Stimulated activated CD8-positive, alpha-beta memory T cell treated with anti-CD3 and anti-CD28 coated beads, Interleukin-12 subunit alpha, Interleukin-12 subunit beta, amount 100 ng/mL, for 24 hours (primary cell): ENCODE data around the gene DYSF.

Source experiments
- DNase-seq: peaks from one replicate; pipeline ENCODE4 v3.0.0-alpha.2; 2020; ENCODE audit errors: extremely low read depth

The DYSF gene

DNA sequence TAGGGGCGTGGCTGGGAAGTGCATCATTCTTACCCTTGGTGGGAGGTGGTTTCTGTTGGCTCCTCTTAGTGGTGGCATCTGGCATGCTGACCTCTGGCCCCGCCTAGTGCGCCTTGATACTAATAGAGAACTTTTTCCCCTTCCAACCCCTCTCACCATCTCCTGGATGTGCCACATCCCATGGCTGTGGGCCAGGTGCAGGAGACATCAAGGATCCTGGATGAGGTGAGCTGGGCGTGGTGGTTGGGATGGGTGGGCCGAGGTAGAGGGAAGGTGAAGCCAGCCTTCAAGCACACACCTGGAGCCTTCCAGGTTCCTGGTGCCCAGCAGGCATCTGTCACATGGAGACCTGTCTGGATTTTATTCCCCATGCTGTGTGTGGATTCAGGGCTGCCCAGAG lies 149.2 kb downstream of the DYSF start:
- no peak for DNase-seq

GRCh38 chr2:71603311-71603811 lies 150.0 kb downstream of the DYSF start:
- no peak for DNase-seq

- DNase-seq, result no peak
These were observed 150.7 kb downstream of the DYSF start for GRCh38 chr2:71603851-71604725.

GRCh38 chr2:71604726-71605120 lies 151.4 kb downstream of the DYSF start:
- no peak for DNase-seq

GRCh38 chr2:71605173-71605641 lies 151.8 kb downstream of the DYSF start:
- no peak for DNase-seq

- no peak for DNase-seq
These were observed 152.4 kb downstream of the DYSF start for GRCh38 chr2:71605781-71606241.

GRCh38 chr2:71606244-71606643 lies 152.9 kb downstream of the DYSF start:
- DNase-seq, result no peak

DNA sequence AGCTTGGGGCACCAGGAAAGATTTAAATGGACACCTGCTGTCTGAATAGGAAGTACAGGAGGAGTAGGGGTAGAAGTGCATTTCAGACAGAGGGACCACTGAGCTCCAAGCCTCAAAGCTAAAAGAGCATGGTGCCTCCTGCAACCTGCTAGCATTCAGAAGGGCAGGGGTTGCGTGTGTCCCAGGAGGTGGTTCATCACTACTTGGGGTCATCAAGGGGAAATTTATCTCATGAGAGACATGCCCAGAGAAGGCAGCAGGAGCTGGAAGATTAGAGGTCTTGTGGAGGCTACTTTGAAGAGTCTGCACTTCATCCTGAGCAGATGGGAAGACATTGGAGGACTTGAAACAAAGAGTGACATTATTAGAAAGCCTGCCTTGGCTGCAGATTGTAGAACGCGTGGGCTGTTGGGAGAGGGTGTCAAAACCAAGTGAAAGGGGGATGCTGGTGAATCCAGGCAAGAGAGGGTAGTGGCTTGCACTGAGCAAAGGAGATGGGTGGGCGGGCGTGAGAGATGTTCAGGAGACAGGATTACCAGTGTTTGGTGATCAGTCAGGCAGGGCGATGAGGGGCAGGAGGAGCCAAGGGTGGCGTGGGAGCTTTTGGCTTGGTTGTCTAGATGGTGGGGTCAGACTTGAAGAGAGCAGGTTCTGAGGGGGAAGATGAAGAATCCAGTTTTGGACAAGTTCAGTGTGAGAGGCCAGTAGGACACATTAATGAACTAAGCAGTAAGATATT lies 154.0 kb downstream of the DYSF start:
- no peak for DNase-seq

DNA sequence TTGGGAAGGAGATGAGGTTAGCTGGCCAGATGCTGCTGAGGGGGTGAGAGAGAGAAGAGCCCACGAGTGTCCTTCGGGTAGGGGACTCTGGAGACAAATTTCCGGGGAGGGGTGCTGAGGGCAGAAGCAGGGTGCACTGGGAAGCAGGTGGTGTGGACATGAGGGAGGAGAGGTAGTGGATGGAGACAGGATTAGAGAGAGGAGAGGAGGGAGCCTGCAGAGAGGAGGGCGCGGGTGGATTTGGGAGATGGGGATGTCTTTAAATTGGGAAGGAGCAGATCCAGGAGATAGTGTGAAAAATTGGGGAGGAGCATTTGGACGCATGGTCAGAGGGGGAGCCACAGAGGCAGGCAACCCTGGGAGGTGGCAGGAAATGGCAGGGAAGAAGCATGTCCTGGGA lies 154.7 kb downstream of the DYSF start:
- DNase-seq, result no peak

DNA sequence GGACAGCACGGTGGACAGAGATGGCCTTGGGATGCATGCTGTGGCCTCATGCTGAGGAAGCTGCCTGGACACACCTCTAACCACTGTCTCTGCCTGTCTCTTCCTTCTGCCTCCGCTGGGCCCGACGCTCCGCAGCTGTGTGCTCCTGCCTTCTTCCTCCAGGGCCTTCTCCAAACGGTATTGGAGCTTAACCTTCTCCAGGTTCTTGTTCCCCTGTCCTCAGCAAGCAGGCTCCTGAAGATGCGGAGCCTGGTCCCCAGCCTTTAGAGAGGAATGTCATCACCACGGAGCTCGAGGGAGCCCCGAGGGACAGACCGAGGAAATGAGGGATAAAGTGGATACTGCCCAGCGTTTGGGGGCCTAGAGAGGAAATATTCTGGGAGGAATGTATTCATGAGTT lies 155.1 kb downstream of the DYSF start:
- DNase-seq, result no peak

GRCh38 chr2:71609029-71609428 lies 155.7 kb downstream of the DYSF start:
- no peak for DNase-seq

DNA sequence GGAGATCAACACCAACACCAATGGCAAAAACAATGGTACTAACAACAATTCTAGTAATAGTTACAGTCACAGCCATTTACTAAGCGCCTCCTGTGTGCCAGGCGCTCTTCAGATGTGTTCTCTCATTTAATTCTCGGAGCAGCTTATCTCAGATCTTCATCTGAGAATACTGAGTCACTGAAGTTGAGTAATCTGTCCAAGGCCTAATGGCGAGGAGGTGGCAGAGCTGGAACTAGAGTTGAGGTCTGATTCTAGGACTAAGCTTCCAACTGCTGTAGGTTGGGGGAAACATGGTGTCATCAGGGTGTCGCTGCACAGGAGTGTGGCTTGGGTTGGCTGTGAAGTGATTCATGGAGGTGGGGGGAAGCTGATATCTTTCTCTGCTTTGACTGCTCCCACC lies 156.1 kb downstream of the DYSF start:
- DNase-seq, result no peak

DNA sequence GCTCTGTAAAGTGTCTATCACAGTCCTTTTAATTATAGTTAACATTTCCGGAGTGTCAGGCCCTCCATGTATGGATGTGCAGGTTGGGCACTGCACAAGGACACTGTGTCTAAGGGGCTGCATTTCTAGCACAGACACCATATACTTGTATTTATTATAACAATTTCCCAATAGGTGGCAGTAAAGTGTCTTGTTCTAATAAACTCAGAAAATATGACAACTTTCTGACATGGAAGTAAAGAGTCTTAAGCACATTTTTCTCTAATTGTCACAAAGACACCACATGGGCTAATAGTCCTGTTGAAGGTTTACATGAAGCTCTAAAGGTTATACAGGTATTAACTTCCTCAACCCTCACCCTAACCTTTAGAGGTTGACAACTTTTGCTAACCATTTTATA lies 156.6 kb downstream of the DYSF start:
- DNase-seq, result no peak

- DNase-seq, result no peak
These were observed 157.3 kb downstream of the DYSF start for GRCh38 chr2:71610671-71611070.

DNA sequence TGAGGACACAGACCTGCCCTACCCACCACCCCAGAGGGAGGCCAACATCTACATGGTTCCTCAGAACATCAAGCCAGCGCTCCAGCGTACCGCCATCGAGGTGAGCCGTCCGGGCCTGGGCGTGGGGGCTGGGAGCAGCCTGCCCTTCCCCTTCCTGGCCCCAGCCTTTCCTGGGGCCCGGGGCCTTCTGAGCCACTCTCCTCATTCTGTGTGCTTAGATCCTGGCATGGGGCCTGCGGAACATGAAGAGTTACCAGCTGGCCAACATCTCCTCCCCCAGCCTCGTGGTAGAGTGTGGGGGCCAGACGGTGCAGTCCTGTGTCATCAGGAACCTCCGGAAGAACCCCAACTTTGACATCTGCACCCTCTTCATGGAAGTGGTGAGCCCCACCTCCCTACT lies 157.9 kb downstream of the DYSF start:
- no peak for DNase-seq

DNA sequence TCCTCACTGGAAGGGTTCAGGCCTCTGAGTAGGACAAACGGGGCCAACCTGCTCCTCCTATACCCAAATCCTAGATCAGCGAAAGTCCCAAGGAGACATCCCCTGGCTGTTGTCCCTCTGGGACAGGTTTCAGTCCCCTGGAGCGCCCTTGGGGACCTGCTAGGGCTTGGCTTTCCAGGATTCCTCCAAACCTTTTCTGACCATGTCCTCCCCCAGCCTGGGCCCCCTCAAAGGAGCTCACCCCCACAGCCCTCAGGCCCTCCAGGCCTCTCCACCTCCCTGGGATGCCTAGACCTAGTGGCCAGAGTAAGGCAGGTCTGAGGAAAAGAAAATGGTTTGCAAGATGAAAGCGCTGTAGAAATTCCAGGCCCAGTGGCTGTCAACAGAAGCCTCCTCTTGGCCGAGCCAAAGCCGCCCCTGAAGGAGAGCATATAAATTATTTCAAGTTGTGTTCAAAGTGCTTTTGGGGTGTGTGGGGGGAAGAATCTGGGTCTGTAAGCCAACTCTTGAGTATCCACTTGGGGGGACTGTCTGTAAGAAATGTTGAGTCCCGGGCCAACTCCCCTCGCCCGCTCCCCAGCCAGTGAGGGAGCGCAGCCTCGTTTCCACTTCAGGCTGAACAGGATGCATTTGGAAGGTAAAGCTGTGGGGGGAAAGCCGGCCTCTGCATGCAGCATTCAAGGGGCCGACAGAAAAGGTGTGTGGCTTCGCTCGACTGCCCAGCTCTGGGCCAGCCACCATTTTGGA lies 158.6 kb downstream of the DYSF start:
- DNase-seq, result no peak

- no peak for DNase-seq
These were observed 159.4 kb downstream of the DYSF start for GRCh38 chr2:71612581-71613402.

DNA sequence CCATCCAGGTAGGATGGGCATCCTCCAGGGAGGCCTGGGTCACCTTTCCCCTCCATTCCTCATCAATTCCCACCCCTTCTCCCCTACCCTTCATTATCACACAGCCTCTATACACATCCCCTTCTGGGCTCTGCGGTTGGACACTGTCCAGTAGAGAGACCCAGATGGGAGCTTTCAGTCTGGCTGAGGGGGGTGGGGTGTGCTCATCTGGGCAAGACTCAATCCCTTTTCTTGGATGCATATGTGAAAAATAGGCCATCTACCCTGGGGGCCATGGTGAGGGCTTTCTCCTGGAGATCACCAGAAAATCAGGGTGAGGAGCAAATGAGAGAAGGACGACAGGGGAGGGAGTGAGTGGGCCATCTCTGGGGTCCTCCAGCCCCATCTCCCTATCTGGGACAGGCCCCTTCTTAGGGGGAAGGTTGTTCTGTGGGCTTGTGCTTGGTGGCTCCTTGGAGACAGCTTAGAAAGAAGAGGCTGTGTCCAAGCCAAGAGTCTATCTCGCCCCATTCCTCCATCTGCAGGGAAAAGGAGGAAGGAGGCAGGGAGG lies 160.1 kb downstream of the DYSF start:
- DNase-seq, result no peak

DNA sequence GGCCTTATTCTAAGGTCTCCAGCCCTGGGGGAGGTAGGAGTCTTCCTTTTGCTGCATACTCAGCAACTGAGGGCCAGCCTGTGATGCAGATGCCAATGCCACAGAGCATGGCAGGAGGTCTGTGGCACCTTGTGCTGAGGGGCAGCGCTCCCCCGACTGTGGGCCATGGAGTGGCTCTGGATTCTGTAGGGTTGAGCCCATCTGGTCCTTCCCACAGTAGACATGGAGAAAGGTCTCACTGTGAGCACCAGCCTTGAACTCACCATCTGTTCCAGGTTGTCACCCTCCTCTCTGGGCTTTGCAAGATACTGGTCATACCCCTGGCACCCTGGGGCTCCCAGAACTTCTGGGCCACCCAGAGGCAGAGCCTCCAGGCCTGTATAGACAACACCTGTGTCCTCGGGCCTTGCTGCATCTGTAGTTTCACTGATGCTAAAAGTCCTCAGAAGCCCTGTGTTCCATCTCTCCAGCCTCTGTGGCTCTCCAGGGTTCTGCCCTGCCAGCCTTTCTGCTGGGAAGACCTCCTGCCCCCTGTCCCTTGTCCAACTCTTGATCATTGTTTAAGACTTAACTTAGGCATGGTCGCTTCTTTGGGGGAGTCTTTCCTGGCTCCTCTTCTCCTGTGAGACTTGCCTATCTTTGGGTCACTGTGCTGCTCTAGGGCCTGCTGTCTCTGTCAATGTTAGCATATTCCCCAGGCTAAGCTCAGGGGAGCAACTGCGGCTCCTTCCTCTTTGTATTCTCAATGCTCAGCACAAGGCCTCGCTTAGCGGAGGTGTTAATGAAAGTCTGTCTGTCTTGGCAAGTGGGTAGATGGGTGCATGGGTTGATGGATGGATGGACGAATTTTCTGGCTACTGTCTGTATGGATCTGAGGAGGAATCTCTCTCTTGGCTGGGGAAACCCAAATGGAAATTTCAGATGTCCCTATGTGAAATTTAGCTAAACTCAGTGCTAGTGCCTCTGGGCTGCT lies 160.9 kb downstream of the DYSF start:
- DNase-seq, result no peak
